ENCODE results near the gene EMILIN2. TPM values are rescaled to one million over a fixed set of nuclear protein-coding genes. Genes with fewer than 3 reads are reported as not detected.

EMILIN2 gene
- total RNA-seq, 1 experiment from 2014 or later = 11.7 TPM

DNA sequence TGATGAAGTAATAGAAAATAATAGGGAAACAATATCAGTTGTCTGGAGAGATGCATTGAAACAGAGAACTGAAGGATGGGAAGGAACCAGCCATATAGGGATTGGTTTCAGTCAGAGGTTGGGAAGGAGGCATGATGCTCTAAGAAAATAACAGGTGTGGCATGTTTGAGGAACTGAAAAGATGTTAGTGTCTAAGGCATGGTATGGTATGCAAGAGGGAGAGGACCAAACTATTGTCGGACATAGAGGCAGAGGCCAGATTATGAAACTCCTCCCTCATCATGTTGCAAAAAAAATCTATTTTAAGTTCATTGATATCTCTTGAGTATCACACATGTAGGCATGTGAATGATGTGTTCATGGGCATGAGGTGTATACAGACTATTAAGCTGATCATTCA is 48.9 kb upstream of the EMILIN2 start:
- DNase-seq (ENCODE audit: low spot score) (no peak), ATAC-seq (no peak)
- no peaks in the 10 kb centered on the region for H3K27me3 Mint-ChIP-seq (ENCODE audit: low read depth)
- no peak overlapping the region for H3K27ac Mint-ChIP-seq
- ChIA-PET CTCF (no interaction called here), POLR2A (no interaction called here)
- peaks cover 5% of the 10 kb centered on the region for H3K4me1 Mint-ChIP-seq
- H3K4me3 Mint-ChIP-seq = no peak overlapping the region
- TF ChIP-seq ATF1 (CRISPR knock-in tag; IDR thresholded peaks at IDR 0.05) = no peak
- no peak for TF ChIP-seq ZNF219 (CRISPR knock-in tag; IDR thresholded peaks at IDR 0.05; ENCODE audit: borderline replicate concordance)
- TF ChIP-seq NFYB (CRISPR knock-in tag; conservative IDR thresholded peaks at IDR 0.05; ENCODE audit: low read depth) = no peak
- TF ChIP-seq JUN (CRISPR knock-in tag; IDR thresholded peaks at IDR 0.05) = no peak
- no peak for TF ChIP-seq SOX15 (CRISPR knock-in tag; IDR thresholded peaks at IDR 0.05)
- TF ChIP-seq, protein P1, sequence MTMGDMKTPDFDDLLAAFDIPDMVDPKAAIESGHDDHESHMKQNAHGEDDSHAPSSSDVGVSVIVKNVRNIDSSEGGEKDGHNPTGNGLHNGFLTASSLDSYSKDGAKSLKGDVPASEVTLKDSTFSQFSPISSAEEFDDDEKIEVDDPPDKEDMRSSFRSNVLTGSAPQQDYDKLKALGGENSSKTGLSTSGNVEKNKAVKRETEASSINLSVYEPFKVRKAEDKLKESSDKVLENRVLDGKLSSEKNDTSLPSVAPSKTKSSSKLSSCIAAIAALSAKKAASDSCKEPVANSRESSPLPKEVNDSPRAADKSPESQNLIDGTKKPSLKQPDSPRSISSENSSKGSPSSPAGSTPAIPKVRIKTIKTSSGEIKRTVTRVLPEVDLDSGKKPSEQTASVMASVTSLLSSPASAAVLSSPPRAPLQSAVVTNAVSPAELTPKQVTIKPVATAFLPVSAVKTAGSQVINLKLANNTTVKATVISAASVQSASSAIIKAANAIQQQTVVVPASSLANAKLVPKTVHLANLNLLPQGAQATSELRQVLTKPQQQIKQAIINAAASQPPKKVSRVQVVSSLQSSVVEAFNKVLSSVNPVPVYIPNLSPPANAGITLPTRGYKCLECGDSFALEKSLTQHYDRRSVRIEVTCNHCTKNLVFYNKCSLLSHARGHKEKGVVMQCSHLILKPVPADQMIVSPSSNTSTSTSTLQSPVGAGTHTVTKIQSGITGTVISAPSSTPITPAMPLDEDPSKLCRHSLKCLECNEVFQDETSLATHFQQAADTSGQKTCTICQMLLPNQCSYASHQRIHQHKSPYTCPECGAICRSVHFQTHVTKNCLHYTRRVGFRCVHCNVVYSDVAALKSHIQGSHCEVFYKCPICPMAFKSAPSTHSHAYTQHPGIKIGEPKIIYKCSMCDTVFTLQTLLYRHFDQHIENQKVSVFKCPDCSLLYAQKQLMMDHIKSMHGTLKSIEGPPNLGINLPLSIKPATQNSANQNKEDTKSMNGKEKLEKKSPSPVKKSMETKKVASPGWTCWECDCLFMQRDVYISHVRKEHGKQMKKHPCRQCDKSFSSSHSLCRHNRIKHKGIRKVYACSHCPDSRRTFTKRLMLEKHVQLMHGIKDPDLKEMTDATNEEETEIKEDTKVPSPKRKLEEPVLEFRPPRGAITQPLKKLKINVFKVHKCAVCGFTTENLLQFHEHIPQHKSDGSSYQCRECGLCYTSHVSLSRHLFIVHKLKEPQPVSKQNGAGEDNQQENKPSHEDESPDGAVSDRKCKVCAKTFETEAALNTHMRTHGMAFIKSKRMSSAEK (CRISPR knock-in tag; IDR thresholded peaks at IDR 0.05; ENCODE audit: borderline replicate concordance) = no peak
- TF ChIP-seq EMX1 (CRISPR knock-in tag; IDR thresholded peaks at IDR 0.05) = no peak
- TF ChIP-seq ZNF416 (CRISPR knock-in tag; IDR thresholded peaks at IDR 0.05) = no peak
- TF ChIP-seq, protein P2, sequence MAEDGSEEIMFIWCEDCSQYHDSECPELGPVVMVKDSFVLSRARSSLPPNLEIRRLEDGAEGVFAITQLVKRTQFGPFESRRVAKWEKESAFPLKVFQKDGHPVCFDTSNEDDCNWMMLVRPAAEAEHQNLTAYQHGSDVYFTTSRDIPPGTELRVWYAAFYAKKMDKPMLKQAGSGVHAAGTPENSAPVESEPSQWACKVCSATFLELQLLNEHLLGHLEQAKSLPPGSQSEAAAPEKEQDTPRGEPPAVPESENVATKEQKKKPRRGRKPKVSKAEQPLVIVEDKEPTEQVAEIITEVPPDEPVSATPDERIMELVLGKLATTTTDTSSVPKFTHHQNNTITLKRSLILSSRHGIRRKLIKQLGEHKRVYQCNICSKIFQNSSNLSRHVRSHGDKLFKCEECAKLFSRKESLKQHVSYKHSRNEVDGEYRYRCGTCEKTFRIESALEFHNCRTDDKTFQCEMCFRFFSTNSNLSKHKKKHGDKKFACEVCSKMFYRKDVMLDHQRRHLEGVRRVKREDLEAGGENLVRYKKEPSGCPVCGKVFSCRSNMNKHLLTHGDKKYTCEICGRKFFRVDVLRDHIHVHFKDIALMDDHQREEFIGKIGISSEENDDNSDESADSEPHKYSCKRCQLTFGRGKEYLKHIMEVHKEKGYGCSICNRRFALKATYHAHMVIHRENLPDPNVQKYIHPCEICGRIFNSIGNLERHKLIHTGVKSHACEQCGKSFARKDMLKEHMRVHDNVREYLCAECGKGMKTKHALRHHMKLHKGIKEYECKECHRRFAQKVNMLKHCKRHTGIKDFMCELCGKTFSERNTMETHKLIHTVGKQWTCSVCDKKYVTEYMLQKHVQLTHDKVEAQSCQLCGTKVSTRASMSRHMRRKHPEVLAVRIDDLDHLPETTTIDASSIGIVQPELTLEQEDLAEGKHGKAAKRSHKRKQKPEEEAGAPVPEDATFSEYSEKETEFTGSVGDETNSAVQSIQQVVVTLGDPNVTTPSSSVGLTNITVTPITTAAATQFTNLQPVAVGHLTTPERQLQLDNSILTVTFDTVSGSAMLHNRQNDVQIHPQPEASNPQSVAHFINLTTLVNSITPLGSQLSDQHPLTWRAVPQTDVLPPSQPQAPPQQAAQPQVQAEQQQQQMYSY (CRISPR knock-in tag; IDR thresholded peaks at IDR 0.05) = no peak
- TF ChIP-seq NR2C2 (CRISPR knock-in tag; IDR thresholded peaks at IDR 0.05) = no peak
- TF ChIP-seq, protein P3, sequence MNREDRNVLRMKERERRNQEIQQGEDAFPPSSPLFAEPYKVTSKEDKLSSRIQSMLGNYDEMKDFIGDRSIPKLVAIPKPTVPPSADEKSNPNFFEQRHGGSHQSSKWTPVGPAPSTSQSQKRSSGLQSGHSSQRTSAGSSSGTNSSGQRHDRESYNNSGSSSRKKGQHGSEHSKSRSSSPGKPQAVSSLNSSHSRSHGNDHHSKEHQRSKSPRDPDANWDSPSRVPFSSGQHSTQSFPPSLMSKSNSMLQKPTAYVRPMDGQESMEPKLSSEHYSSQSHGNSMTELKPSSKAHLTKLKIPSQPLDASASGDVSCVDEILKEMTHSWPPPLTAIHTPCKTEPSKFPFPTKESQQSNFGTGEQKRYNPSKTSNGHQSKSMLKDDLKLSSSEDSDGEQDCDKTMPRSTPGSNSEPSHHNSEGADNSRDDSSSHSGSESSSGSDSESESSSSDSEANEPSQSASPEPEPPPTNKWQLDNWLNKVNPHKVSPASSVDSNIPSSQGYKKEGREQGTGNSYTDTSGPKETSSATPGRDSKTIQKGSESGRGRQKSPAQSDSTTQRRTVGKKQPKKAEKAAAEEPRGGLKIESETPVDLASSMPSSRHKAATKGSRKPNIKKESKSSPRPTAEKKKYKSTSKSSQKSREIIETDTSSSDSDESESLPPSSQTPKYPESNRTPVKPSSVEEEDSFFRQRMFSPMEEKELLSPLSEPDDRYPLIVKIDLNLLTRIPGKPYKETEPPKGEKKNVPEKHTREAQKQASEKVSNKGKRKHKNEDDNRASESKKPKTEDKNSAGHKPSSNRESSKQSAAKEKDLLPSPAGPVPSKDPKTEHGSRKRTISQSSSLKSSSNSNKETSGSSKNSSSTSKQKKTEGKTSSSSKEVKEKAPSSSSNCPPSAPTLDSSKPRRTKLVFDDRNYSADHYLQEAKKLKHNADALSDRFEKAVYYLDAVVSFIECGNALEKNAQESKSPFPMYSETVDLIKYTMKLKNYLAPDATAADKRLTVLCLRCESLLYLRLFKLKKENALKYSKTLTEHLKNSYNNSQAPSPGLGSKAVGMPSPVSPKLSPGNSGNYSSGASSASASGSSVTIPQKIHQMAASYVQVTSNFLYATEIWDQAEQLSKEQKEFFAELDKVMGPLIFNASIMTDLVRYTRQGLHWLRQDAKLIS (CRISPR knock-in tag; IDR thresholded peaks at IDR 0.05; ENCODE audit: borderline replicate concordance) = no peak
- TF ChIP-seq, protein P4, sequence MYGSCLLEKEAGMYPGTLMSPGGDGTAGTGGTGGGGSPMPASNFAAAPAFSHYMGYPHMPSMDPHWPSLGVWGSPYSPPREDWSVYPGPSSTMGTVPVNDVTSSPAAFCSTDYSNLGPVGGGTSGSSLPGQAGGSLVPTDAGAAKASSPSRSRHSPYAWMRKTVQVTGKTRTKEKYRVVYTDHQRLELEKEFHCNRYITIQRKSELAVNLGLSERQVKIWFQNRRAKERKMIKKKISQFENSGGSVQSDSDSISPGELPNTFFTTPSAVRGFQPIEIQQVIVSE (CRISPR knock-in tag; IDR thresholded peaks at IDR 0.05; ENCODE audit: borderline replicate concordance) = no peak
- TF ChIP-seq, protein P5, sequence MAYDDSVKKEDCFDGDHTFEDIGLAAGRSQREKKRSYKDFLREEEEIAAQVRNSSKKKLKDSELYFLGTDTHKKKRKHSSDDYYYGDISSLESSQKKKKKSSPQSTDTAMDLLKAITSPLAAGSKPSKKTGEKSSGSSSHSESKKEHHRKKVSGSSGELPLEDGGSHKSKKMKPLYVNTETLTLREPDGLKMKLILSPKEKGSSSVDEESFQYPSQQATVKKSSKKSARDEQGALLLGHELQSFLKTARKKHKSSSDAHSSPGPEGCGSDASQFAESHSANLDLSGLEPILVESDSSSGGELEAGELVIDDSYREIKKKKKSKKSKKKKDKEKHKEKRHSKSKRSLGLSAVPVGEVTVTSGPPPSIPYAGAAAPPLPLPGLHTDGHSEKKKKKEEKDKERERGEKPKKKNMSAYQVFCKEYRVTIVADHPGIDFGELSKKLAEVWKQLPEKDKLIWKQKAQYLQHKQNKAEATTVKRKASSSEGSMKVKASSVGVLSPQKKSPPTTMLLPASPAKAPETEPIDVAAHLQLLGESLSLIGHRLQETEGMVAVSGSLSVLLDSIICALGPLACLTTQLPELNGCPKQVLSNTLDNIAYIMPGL (CRISPR knock-in tag; IDR thresholded peaks at IDR 0.05) = no peak
- TF ChIP-seq, protein P6, sequence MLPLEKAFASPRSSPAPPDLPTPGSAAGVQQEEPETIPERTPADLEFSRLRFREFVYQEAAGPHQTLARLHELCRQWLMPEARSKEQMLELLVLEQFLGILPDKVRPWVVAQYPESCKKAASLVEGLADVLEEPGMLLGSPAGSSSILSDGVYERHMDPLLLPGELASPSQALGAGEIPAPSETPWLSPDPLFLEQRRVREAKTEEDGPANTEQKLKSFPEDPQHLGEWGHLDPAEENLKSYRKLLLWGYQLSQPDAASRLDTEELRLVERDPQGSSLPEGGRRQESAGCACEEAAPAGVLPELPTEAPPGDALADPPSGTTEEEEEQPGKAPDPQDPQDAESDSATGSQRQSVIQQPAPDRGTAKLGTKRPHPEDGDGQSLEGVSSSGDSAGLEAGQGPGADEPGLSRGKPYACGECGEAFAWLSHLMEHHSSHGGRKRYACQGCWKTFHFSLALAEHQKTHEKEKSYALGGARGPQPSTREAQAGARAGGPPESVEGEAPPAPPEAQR (CRISPR knock-in tag; IDR thresholded peaks at IDR 0.05) = no peak
- TF ChIP-seq, protein P7, sequence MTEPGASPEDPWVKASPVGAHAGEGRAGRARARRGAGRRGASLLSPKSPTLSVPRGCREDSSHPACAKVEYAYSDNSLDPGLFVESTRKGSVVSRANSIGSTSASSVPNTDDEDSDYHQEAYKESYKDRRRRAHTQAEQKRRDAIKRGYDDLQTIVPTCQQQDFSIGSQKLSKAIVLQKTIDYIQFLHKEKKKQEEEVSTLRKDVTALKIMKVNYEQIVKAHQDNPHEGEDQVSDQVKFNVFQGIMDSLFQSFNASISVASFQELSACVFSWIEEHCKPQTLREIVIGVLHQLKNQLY (CRISPR knock-in tag; IDR thresholded peaks at IDR 0.05) = no peak
- TF ChIP-seq ZNF263 (CRISPR knock-in tag; IDR thresholded peaks at IDR 0.05; ENCODE audit: low read depth) = no peak
- TF ChIP-seq CREM (CRISPR knock-in tag; IDR thresholded peaks at IDR 0.05) = no peak
- H3K9me3 Mint-ChIP-seq = no peaks in the 10 kb centered on the region
- H3K36me3 Mint-ChIP-seq = peaks cover 21% of the 10 kb centered on the region

Measured in WTC11 (cell line).